Measurements from ENCODE around the gene KRTAP21-1. TPM values are rescaled to one million over a fixed set of nuclear protein-coding genes. Genes with fewer than 3 reads are reported as not detected.

KRTAP21-1 gene
- total and polyA plus RNA-seq, 2 donors from 2014 or later = not detected

GRCh38 chr21:30707409-30707808 lies 47.8 kb downstream of the KRTAP21-1 start:
- Histone ChIP-seq H3K27me3 (ENCODE audit: control insufficient read depth, insufficient read depth, low read length) (no peaks in the 10 kb centered on the region), H3K9me3 (ENCODE audit: control insufficient read depth in 2 of 3, insufficient read depth in 1 of 3, low read length in 3 of 3) (no peaks in the 10 kb centered on the region), H3K9ac (ENCODE audit: low read length in 3 of 3) (no peak overlapping the region), H3K27ac (ENCODE audit: low read depth in 2 of 2, low read length in 2 of 2) (no peak overlapping the region), H3K4me3 (ENCODE audit: low read length in 3 of 3) (no peak overlapping the region), H3K4me1 (ENCODE audit: control insufficient read depth in 2 of 3, insufficient read depth in 2 of 3, low read depth in 1 of 3, low read length in 3 of 3) (no peaks in the 10 kb centered on the region), H3K36me3 (ENCODE audit: control insufficient read depth in 2 of 3, insufficient read depth in 3 of 3, low read length in 3 of 3) (no peaks in the 10 kb centered on the region)
- FAIRE-seq (no peak), DNase-seq (no peak)
- intact Hi-C loops (cut with DNase I) = no loop called here
- no peak for TF ChIP-seq CTCF (IDR thresholded peaks at IDR 0.05; ENCODE audit: borderline replicate concordance, extremely low read depth, insufficient read depth)

Other genes starting within 250 kb of the KRTAP21-1 start
- gene KRTAP19-6, start 213.6 kb downstream of the KRTAP21-1 start, total RNA-seq = not detected
- not detected for gene KRTAP19-6, start 213.6 kb downstream of the KRTAP21-1 start, polyA plus RNA-seq (ENCODE audit: insufficient read depth, low read depth, low replicate concordance)
- not detected for gene KRTAP19-7, start 194.1 kb downstream of the KRTAP21-1 start, total RNA-seq
- gene KRTAP19-7, start 194.1 kb downstream of the KRTAP21-1 start, polyA plus RNA-seq (ENCODE audit: insufficient read depth, low read depth, low replicate concordance) = not detected
- not detected for gene KRTAP22-2, start 165.0 kb downstream of the KRTAP21-1 start, total RNA-seq
- not detected for gene KRTAP22-2, start 165.0 kb downstream of the KRTAP21-1 start, polyA plus RNA-seq (ENCODE audit: insufficient read depth, low read depth, low replicate concordance)
- gene KRTAP6-3, start 163.0 kb downstream of the KRTAP21-1 start, total RNA-seq = not detected
- not detected for gene KRTAP6-3, start 163.0 kb downstream of the KRTAP21-1 start, polyA plus RNA-seq (ENCODE audit: insufficient read depth, low read depth, low replicate concordance)
- not detected for gene KRTAP6-2, start 156.5 kb downstream of the KRTAP21-1 start, total RNA-seq
- gene KRTAP6-2, start 156.5 kb downstream of the KRTAP21-1 start, polyA plus RNA-seq (ENCODE audit: insufficient read depth, low read depth, low replicate concordance) = not detected
- not detected for gene KRTAP22-1, start 154.3 kb downstream of the KRTAP21-1 start, total RNA-seq
- gene KRTAP22-1, start 154.3 kb downstream of the KRTAP21-1 start, polyA plus RNA-seq (ENCODE audit: insufficient read depth, low read depth, low replicate concordance) = not detected
- not detected for gene KRTAP6-1, start 141.5 kb downstream of the KRTAP21-1 start, total RNA-seq
- not detected for gene KRTAP6-1, start 141.5 kb downstream of the KRTAP21-1 start, polyA plus RNA-seq (ENCODE audit: insufficient read depth, low read depth, low replicate concordance)
- gene KRTAP20-1, start 139.0 kb downstream of the KRTAP21-1 start, total RNA-seq = not detected
- gene KRTAP20-1, start 139.0 kb downstream of the KRTAP21-1 start, polyA plus RNA-seq (ENCODE audit: insufficient read depth, low read depth, low replicate concordance) = not detected
- not detected for gene KRTAP20-4, start 134.8 kb downstream of the KRTAP21-1 start, total RNA-seq
- not detected for gene KRTAP20-4, start 134.8 kb downstream of the KRTAP21-1 start, polyA plus RNA-seq (ENCODE audit: insufficient read depth, low read depth, low replicate concordance)
- not detected for gene KRTAP20-2, start 120.2 kb downstream of the KRTAP21-1 start, total RNA-seq
- gene KRTAP20-2, start 120.2 kb downstream of the KRTAP21-1 start, polyA plus RNA-seq (ENCODE audit: insufficient read depth, low read depth, low replicate concordance) = not detected
- gene KRTAP20-3, start 112.6 kb downstream of the KRTAP21-1 start, total RNA-seq = not detected
- not detected for gene KRTAP20-3, start 112.6 kb downstream of the KRTAP21-1 start, polyA plus RNA-seq (ENCODE audit: insufficient read depth, low read depth, low replicate concordance)
- gene KRTAP21-3, start 36.7 kb downstream of the KRTAP21-1 start, total RNA-seq = not detected
- not detected for gene KRTAP21-3, start 36.7 kb downstream of the KRTAP21-1 start, polyA plus RNA-seq (ENCODE audit: insufficient read depth, low read depth, low replicate concordance)
- not detected for gene KRTAP21-2, start 8.2 kb downstream of the KRTAP21-1 start, total RNA-seq
- not detected for gene KRTAP21-2, start 8.2 kb downstream of the KRTAP21-1 start, polyA plus RNA-seq (ENCODE audit: insufficient read depth, low read depth, low replicate concordance)
- gene KRTAP8-1, start 57.8 kb upstream of the KRTAP21-1 start, total RNA-seq = not detected
- gene KRTAP8-1, start 57.8 kb upstream of the KRTAP21-1 start, polyA plus RNA-seq (ENCODE audit: insufficient read depth, low read depth, low replicate concordance) = not detected
- not detected for gene KRTAP7-1, start 74.3 kb upstream of the KRTAP21-1 start, total RNA-seq
- gene KRTAP7-1, start 74.3 kb upstream of the KRTAP21-1 start, polyA plus RNA-seq (ENCODE audit: insufficient read depth, low read depth, low replicate concordance) = not detected
- not detected for gene KRTAP11-1, start 126.2 kb upstream of the KRTAP21-1 start, total RNA-seq
- not detected for gene KRTAP11-1, start 126.2 kb upstream of the KRTAP21-1 start, polyA plus RNA-seq (ENCODE audit: insufficient read depth, low read depth, low replicate concordance)